Fibroblast of skin of back (primary cell): ENCODE measurements around the gene GOLGA6L2. TPM values are rescaled to one million over a fixed set of nuclear protein-coding genes. Genes with fewer than 3 reads are reported as not detected.
"Not testable (repeated sequence)": the region's sequence is repeated elsewhere in the genome, so short reads cannot be mapped to it uniquely, and the experiment has no call there.

ENCODE experiments used
- DNase-seq: peaks from one replicate; pipeline ENCODE4 v3.0.0-alpha.2; 2013
- polyA plus RNA-seq, 2 experiments: library from polyadenylated mRNA; unstranded; fragments of 120-200 nt; gene quantifications; one replicate each; pipeline ENCODE4 v1.2.1, GENCODE V29; 2013; ENCODE audit not compliant: insufficient read length in 2 of 2

The GOLGA6L2 gene
- not detected for polyA plus RNA-seq (2013, experiment 1 of 2; ENCODE audit: insufficient read length)
- not detected for polyA plus RNA-seq (2013, experiment 2 of 2; ENCODE audit: insufficient read length)

- peak; percentile 1 for DNase-seq
Observed at GRCh38 chr15:23447107-23447500, at the start of gene GOLGA6L2. TSS of gene GOLGA6L2 (minus strand) at chr15:23447243. CDS start at chr15:23447181, 62 bp downstream.

GRCh38 chr15:23484870-23485269 lies 37.8 kb upstream of the GOLGA6L2 start:
- DNase-seq: no peak

GRCh38 chr15:23483821-23484299 lies 36.8 kb upstream of the GOLGA6L2 start:
- DNase-seq: no peak

GRCh38 chr15:23482764-23483489 lies 35.9 kb upstream of the GOLGA6L2 start:
- no peak for DNase-seq

- no peak for DNase-seq
Observed at GRCh38 chr15:23482228-23482627, 35.2 kb upstream of the GOLGA6L2 start.

- DNase-seq: no peak
Observed at GRCh38 chr15:23477920-23478319, 30.9 kb upstream of the GOLGA6L2 start.

GRCh38 chr15:23472678-23473077 lies 25.6 kb upstream of the GOLGA6L2 start:
- no peak for DNase-seq

GRCh38 chr15:23472033-23472432 lies 25.0 kb upstream of the GOLGA6L2 start:
- no peak for DNase-seq

- DNase-seq: peak; percentile 16
Observed at GRCh38 chr15:23467110-23467600, 20.1 kb upstream of the GOLGA6L2 start.

- no peak for DNase-seq
Observed at GRCh38 chr15:23457890-23458289, 10.8 kb upstream of the GOLGA6L2 start.

- no peak for DNase-seq
Observed at GRCh38 chr15:23446215-23447106, 582 bp downstream of the GOLGA6L2 start.

- DNase-seq: no peak
Observed at GRCh38 chr15:23444269-23444668, 2.8 kb downstream of the GOLGA6L2 start.

GRCh38 chr15:23441204-23441603 lies 5.8 kb downstream of the GOLGA6L2 start:
- no peak for DNase-seq

GRCh38 chr15:23440596-23440995 lies 6.4 kb downstream of the GOLGA6L2 start:
- no peak for DNase-seq

- DNase-seq: no peak
Observed at GRCh38 chr15:23439513-23439912, 7.5 kb downstream of the GOLGA6L2 start.

- no peak for DNase-seq
Observed at GRCh38 chr15:23438816-23439466, 8.1 kb downstream of the GOLGA6L2 start.

- DNase-seq: no peak
Observed at GRCh38 chr15:23437673-23438072, 9.4 kb downstream of the GOLGA6L2 start.

- DNase-seq: no peak
Observed at GRCh38 chr15:23437146-23437545, 9.9 kb downstream of the GOLGA6L2 start.

- no peak for DNase-seq
Observed at GRCh38 chr15:23436421-23436820, 10.6 kb downstream of the GOLGA6L2 start.

- not testable (repeated sequence) for DNase-seq
Observed at GRCh38 chr15:23434699-23435098, 12.3 kb downstream of the GOLGA6L2 start.

GRCh38 chr15:23425327-23425726 lies 21.7 kb downstream of the GOLGA6L2 start:
- DNase-seq: not testable (repeated sequence)

GRCh38 chr15:23424111-23424904 lies 22.7 kb downstream of the GOLGA6L2 start:
- no peak for DNase-seq
